DND-41 (cell line): Measurements from ENCODE around the gene SLC12A6.
"Not testable (repeated sequence)": the region's sequence is repeated elsewhere in the genome, so short reads cannot be mapped to it uniquely, and the experiment has no call there.

Experiments
- ATAC-seq: fragments of 200-7000 bp; cut with Tn5 transposase; 3 replicates; pipeline ENCODE4 v1.9.1; 2021; ENCODE audit warnings: low read depth; ENCODE audit not compliant: insufficient read depth
- DNase-seq: peaks from one replicate; pipeline ENCODE4 v3.0.0-alpha.2; 2020
- H2AFZ ChIP-seq: 2 replicates; pipeline ENCODE4 v1.6.0; 2012; ENCODE audit warnings: low read depth, low read length
- H3K27ac ChIP-seq: 2 replicates; pipeline ENCODE4 v1.5.1; 2012; ENCODE audit warnings: low read length, inconsistent platforms
- H3K27me3 ChIP-seq: fragments of 200-600 bp; sonication (generic); 2 replicates; pipeline ENCODE4 v1.6.0; 2012; ENCODE audit warnings: low read length, mild to moderate bottlenecking, inconsistent platforms; ENCODE audit not compliant: insufficient read depth, poor library complexity
- H3K36me3 ChIP-seq: 2 replicates; pipeline ENCODE4 v1.5.1; 2012; ENCODE audit warnings: low read length, inconsistent platforms; ENCODE audit not compliant: insufficient read depth
- H3K4me1 ChIP-seq: 2 replicates; pipeline ENCODE4 v1.5.1; 2012; ENCODE audit warnings: mild to moderate bottlenecking, low read length; ENCODE audit not compliant: insufficient read depth
- H3K4me2 ChIP-seq: 2 replicates; pipeline ENCODE4 v1.6.0; 2012; ENCODE audit warnings: mild to moderate bottlenecking, moderate library complexity, low read length, inconsistent platforms; ENCODE audit not compliant: insufficient read depth
- H3K4me3 ChIP-seq, 2 experiments: fragments of 200-600 bp in 1 of 2; shearing (Covaris generic) in 1 of 2; 2 replicates each; pipeline ENCODE4 v1.5.1; 2012 to 2016; ENCODE audit warnings: inconsistent platforms in 2 of 2, low read length in 2 of 2, mild to moderate bottlenecking in 2 of 2, low read depth in 1 of 2, moderate library complexity in 1 of 2
- H3K79me2 ChIP-seq: 2 replicates; pipeline ENCODE4 v1.6.0; 2012; ENCODE audit warnings: low read length, inconsistent platforms; ENCODE audit not compliant: insufficient read depth
- H3K9ac ChIP-seq: 2 replicates; pipeline ENCODE4 v1.6.0; 2012; ENCODE audit warnings: low read depth, mild to moderate bottlenecking, inconsistent platforms, low read length, moderate library complexity
- H3K9me3 ChIP-seq: 2 replicates; pipeline ENCODE4 v1.5.1; 2012; ENCODE audit warnings: low read length, moderate library complexity, mild to moderate bottlenecking, inconsistent platforms; ENCODE audit not compliant: insufficient read depth, severe bottlenecking
- H4K20me1 ChIP-seq: 2 replicates; pipeline ENCODE4 v1.6.0; 2012; ENCODE audit warnings: low read length; ENCODE audit not compliant: insufficient read depth
- EZH2 ChIP-seq: IDR thresholded peaks from 3 replicates; pipeline ENCODE4 v1.6.1; 2012; ENCODE audit warnings: borderline replicate concordance, low read depth, mild to moderate bottlenecking, moderate library complexity, low read length, inconsistent platforms; ENCODE audit not compliant: severe bottlenecking
- TF ChIP-seq, protein P1 (sequence below): IDR thresholded peaks from 2 replicates; pipeline ENCODE4 v1.5.1; 2012; ENCODE audit warnings: borderline replicate concordance, low read length, moderate library complexity, mild to moderate bottlenecking; ENCODE audit not compliant: poor library complexity, severe bottlenecking; ENCODE audit errors: extremely low read depth

Gene SLC12A6

DNA sequence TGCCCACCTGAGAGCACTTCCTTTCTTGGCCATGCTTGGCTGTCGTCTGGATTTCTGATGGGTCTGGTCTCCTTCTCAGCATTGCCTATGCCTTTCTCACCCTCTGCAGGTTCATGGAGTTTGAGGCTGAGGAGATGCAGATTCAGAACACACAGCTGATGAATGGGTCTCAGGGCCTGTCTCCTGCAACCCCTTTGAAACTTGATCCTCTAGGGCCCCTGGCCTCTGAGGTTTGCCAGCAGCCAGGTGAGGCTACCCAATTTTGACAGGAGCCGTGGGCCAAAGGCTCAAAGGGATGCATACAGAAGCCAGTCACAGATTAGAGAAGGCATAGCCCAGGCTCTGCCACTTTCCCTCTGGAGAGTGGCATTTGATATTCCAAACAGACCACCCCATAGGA, 16.0 kb upstream of the SLC12A6 start:
- no peak overlapping the region for H2AFZ ChIP-seq

DNA sequence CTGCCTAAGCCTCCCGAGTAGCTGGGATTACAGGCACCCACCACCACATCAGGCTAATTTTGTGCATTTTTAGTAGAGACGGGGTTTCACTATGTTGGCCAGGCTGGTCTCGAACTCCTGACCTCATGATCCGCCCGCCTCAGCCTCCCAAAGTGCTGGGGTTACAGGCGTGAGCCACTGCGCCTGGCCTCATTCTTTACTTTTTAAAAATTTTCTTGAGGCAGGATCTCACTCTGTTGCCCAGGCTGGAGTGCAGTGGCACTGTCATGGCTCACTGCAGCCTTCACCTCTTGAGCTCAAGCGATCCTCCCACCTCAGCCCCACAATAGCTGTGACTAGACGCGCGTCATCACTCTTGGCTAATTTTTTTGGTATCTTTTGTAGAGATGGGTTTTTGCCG, 15.4 kb upstream of the SLC12A6 start:
- H4K20me1 ChIP-seq, H3K27me3 ChIP-seq, H3K27ac ChIP-seq, ATAC-seq, H3K4me1 ChIP-seq, H3K4me2 ChIP-seq, H3K9ac ChIP-seq, DNase-seq, H2AFZ ChIP-seq, H3K4me3 ChIP-seq, H3K79me2 ChIP-seq, H3K36me3 ChIP-seq, H3K9me3 ChIP-seq: not testable (repeated sequence)

More for the DNA sequence above, 16.0 kb upstream of the SLC12A6 start:
- Histone ChIP-seq H3K4me1 (no peaks in the 10 kb centered on the region), H3K36me3 (peaks cover 10% of the 10 kb centered on the region), H3K9ac (no peak overlapping the region), H3K27me3 (no peaks in the 10 kb centered on the region), H3K27ac (no peak overlapping the region), H3K9me3 (no peaks in the 10 kb centered on the region), H4K20me1 (no peaks in the 10 kb centered on the region), H3K4me2 (no peak overlapping the region), H3K79me2 (no peaks in the 10 kb centered on the region), H3K4me3 (no peak overlapping the region)
- no peak for DNase-seq
- TF ChIP-seq, protein P1, sequence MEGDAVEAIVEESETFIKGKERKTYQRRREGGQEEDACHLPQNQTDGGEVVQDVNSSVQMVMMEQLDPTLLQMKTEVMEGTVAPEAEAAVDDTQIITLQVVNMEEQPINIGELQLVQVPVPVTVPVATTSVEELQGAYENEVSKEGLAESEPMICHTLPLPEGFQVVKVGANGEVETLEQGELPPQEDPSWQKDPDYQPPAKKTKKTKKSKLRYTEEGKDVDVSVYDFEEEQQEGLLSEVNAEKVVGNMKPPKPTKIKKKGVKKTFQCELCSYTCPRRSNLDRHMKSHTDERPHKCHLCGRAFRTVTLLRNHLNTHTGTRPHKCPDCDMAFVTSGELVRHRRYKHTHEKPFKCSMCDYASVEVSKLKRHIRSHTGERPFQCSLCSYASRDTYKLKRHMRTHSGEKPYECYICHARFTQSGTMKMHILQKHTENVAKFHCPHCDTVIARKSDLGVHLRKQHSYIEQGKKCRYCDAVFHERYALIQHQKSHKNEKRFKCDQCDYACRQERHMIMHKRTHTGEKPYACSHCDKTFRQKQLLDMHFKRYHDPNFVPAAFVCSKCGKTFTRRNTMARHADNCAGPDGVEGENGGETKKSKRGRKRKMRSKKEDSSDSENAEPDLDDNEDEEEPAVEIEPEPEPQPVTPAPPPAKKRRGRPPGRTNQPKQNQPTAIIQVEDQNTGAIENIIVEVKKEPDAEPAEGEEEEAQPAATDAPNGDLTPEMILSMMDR, result no peak
- ATAC-seq, result no peak

DNA sequence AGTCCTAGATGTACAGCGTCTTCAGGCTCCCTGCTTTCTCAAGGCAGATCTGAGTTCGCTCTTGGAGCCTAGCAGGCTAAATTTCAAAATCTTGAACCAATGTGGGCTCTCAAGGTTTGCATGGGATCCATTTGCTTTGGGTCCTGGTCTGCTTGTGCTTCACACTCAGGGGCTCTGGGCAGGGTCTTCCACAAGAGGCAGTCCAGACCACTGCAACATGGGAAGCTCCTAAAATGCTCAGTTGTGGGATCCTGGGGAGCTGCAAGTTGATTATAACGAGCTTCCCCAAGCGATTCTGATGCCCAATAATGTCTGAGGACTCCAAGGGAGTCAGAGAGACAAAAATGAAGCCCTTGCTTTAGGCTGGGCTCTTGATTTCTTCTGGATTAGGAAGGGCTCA, 12.2 kb upstream of the SLC12A6 start:
- Histone ChIP-seq H3K4me2 (no peak overlapping the region), H4K20me1 (no peaks in the 10 kb centered on the region), H3K4me1 (no peaks in the 10 kb centered on the region), H3K27me3 (no peaks in the 10 kb centered on the region), H3K4me3 (no peak overlapping the region), H3K79me2 (no peaks in the 10 kb centered on the region), H3K9ac (no peak overlapping the region), H3K36me3 (no peaks in the 10 kb centered on the region; the same call in 1 of the 2 replicates), H3K27ac (no peak overlapping the region), H2AFZ (no peak overlapping the region), H3K9me3 (no peaks in the 10 kb centered on the region)
- TF ChIP-seq EZH2, result no peak
- TF ChIP-seq, protein P1, result no peak
- DNase-seq (no peak), ATAC-seq (no peak)

DNA sequence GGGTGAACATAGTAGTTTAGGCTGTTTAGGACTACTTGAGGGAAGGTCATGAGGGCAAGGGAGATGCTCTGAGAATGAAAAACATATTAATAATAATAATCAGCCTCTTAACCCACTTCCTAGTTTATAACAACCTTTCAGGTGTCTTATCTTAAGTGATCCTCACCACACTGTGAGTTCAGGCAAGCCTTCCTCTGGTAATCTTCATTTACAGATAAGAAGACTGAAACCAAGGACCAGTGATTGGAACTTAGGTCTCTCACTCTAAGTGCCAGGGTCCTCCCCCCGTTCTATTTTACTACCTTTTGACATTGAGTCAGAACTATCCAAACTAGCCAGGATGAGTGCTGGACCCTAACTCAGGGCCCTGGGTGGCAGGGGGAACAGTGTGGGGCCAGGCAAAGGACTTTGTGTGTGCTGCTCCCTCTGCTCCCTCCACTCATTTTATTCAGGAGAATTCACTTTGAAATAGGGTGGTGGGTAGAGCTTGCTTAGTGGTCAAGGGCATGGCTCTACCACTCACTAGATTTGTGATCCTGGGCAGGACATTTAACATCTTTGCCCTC, 11.2 kb upstream of the SLC12A6 start:
- Histone ChIP-seq H3K9ac (no peak overlapping the region), H2AFZ (no peak overlapping the region), H3K4me2 (no peak overlapping the region), H3K27me3 (no peaks in the 10 kb centered on the region), H4K20me1 (no peaks in the 10 kb centered on the region), H3K4me1 (no peaks in the 10 kb centered on the region), H3K9me3 (no peaks in the 10 kb centered on the region), H3K79me2 (no peaks in the 10 kb centered on the region), H3K4me3 (no peak overlapping the region), H3K27ac (no peak overlapping the region), H3K36me3 (no peaks in the 10 kb centered on the region)
- ATAC-seq (no peak), DNase-seq (no peak)
- no peak for TF ChIP-seq EZH2
